Measurements from ENCODE around the gene PIK3CB.
"Not testable (repeated sequence)": the region's sequence is repeated elsewhere in the genome, so short reads cannot be mapped to it uniquely, and the experiment has no call there.

GRCh38 chr3:138604106-138604595 is 230.6 kb downstream of the PIK3CB start:
- not testable (repeated sequence) for TF ChIP-seq SMC3 (conservative IDR thresholded peaks at IDR 0.05; ENCODE audit: poor library complexity); CTCF (IDR thresholded peaks at IDR 0.05; ENCODE audit: poor library complexity, severe bottlenecking); EZH2 (IDR thresholded peaks at IDR 0.05; ENCODE audit: borderline replicate concordance, insufficient read depth, low read length, poor library complexity, severe bottlenecking); RAD21 (conservative IDR thresholded peaks at IDR 0.05); TAF1 (IDR thresholded peaks at IDR 0.05; ENCODE audit: low read depth); POLR2AphosphoS5 (IDR thresholded peaks at IDR 0.05); REST (IDR thresholded peaks at IDR 0.05; ENCODE audit: borderline replicate concordance); MXI1 (conservative IDR thresholded peaks at IDR 0.05; ENCODE audit: poor library complexity, severe bottlenecking); EP300 (conservative IDR thresholded peaks at IDR 0.05; ENCODE audit: poor library complexity, severe bottlenecking)
